GM19395 (cell line): ENCODE data around the gene MCHR2.

ENCODE experiments used
- ATAC-seq: cut with Tn5 transposase; IDR thresholded peaks from one replicate; pipeline ENCODE4 v1.9.1; 2021; ENCODE audit warnings: mild to moderate bottlenecking, moderate library complexity; ENCODE audit not compliant: unreplicated experiment

The MCHR2 gene

GRCh38 chr6:99905209-99906106 lies 88.6 kb downstream of the MCHR2 start:
- ATAC-seq = peak; percentile 93

GRCh38 chr6:99901596-99902384 lies 92.2 kb downstream of the MCHR2 start:
- no peak for ATAC-seq

GRCh38 chr6:99894815-99895214 lies 99.2 kb downstream of the MCHR2 start:
- no peak for ATAC-seq

GRCh38 chr6:99887066-99887465 lies 107.0 kb downstream of the MCHR2 start:
- no peak for ATAC-seq

GRCh38 chr6:99885051-99885450 lies 109.0 kb downstream of the MCHR2 start:
- ATAC-seq = no peak

- ATAC-seq = no peak
Observed at GRCh38 chr6:99882128-99882702, 111.8 kb downstream of the MCHR2 start.

GRCh38 chr6:99879431-99879830 lies 114.6 kb downstream of the MCHR2 start:
- no peak for ATAC-seq

- no peak for ATAC-seq
Observed at GRCh38 chr6:99875068-99875467, 119.0 kb downstream of the MCHR2 start.

GRCh38 chr6:99873084-99873483 lies 120.9 kb downstream of the MCHR2 start:
- no peak for ATAC-seq

GRCh38 chr6:99871641-99872040 lies 122.4 kb downstream of the MCHR2 start:
- ATAC-seq = no peak
